ELR (cell line): ENCODE results near the gene STRA6.

Source experiments
- DNase-seq: peaks from one replicate; pipeline ENCODE4 v3.0.0-alpha.2; 2015; ENCODE audit warnings: low read depth

The STRA6 gene

GRCh38 chr15:74131628-74132413 lies 70.8 kb downstream of the STRA6 start:
- no peak for DNase-seq

- DNase-seq, result no peak
Observed at GRCh38 chr15:74130849-74131627, 71.5 kb downstream of the STRA6 start.

- no peak for DNase-seq
Observed at GRCh38 chr15:74130155-74130848, 72.3 kb downstream of the STRA6 start, which contains the start of gene ISLR2. TSS of gene ISLR2 (plus strand) at chr15:74130586. CDS start at chr15:74132755, 2,169 bp downstream.

DNA sequence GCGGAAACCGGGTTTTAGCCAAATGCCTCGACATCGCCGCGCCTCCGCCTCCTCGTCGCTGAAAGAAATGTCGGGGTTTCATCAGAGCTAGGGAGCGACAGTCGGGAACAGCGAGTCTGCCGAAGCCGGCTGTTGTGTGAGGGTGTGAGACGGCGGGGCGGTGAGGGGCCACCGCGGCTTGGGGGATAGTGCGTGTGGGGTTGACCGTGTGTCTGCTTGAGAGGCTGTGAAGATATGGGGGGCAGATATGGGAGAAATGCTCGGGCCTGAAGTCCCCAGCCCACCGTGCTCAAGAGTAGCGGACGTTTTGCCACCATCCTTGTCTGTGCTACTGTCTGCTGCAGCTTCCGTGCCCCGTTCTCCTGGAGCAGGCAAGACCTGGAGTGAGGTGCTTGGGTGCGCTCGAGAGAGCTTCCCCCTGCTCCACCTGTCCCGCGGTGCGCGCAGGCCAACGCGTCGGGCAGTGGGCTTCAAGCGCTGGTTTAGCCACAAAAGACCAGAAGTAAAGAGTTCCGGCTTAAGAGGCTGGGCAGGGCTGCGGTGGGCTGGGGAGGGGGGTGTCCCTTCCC lies 72.9 kb downstream of the STRA6 start:
- DNase-seq, result no peak
